Measurements from ENCODE around the gene CCDC142. TPM values are rescaled to one million over a fixed set of nuclear protein-coding genes. Genes with fewer than 3 reads are reported as not detected.

CCDC142 gene
- total RNA-seq, 4 donors from 2014 or later, result 10.9 to 42.8 (median 35.7) TPM

GRCh38 chr2:74439373-74439772 lies 43.4 kb downstream of the CCDC142 start:
- peaks cover 0 to 9% of the 10 kb centered on the region in 2 donors for H3K4me1 ChIP-seq
- no peak for TF ChIP-seq CTCF (IDR thresholded peaks at IDR 0.05)
- no peak for TF ChIP-seq POLR2A (IDR thresholded peaks at IDR 0.05)
- no peaks in the 10 kb centered on the region for H3K36me3 ChIP-seq
- peak overlapping the region; percentile 39 to 45 for H3K4me3 ChIP-seq
- intact Hi-C loops (cut with DNase I; ENCODE audit: low total_unique reads), result no loop called here
- H3K9me3 ChIP-seq, result no peaks in the 10 kb centered on the region
- H3K27me3 ChIP-seq, result peaks cover 0 to 5% of the 10 kb centered on the region in 2 donors
- peak overlapping the region; percentile 73 to 82 for H3K27ac ChIP-seq
- DNase-seq, result no peak

GRCh38 chr2:74438248-74438647 lies 44.5 kb downstream of the CCDC142 start:
- Histone ChIP-seq H3K9me3 (no peaks in the 10 kb centered on the region), H3K27me3 (peaks cover 0 to 5% of the 10 kb centered on the region in 2 donors), H3K36me3 (no peaks in the 10 kb centered on the region), H3K27ac (no peak overlapping the region), H3K4me3 (no peak overlapping the region), H3K4me1 (peaks cover 0 to 9% of the 10 kb centered on the region in 2 donors)
- intact Hi-C loops (cut with DNase I; ENCODE audit: low total_unique reads), result no loop called here
- DNase-seq, result no peak
- TF ChIP-seq POLR2A (IDR thresholded peaks at IDR 0.05) (no peak), CTCF (IDR thresholded peaks at IDR 0.05) (no peak)

GRCh38 chr2:74436848-74437695 lies 45.7 kb downstream of the CCDC142 start:
- no peaks in the 10 kb centered on the region for H3K9me3 ChIP-seq
- H3K27me3 ChIP-seq, result peaks cover 0 to 5% of the 10 kb centered on the region in 2 donors
- H3K4me3 ChIP-seq, result no peak overlapping the region
- TF ChIP-seq CTCF (IDR thresholded peaks at IDR 0.05) (no peak), POLR2A (IDR thresholded peaks at IDR 0.05) (no peak)
- no peaks in the 10 kb centered on the region for H3K36me3 ChIP-seq
- intact Hi-C loops (cut with DNase I; ENCODE audit: low total_unique reads), result no loop called here
- DNase-seq, result no peak
- H3K4me1 ChIP-seq, result peaks cover 0 to 9% of the 10 kb centered on the region in 2 donors
- H3K27ac ChIP-seq, result no peak overlapping the region

GRCh38 chr2:74436111-74436805 lies 46.5 kb downstream of the CCDC142 start:
- no peak for DNase-seq
- Histone ChIP-seq H3K27me3 (no peaks in the 10 kb centered on the region), H3K4me3 (no peak overlapping the region), H3K9me3 (no peaks in the 10 kb centered on the region), H3K27ac (no peak overlapping the region), H3K36me3 (no peaks in the 10 kb centered on the region), H3K4me1 (peaks cover 0 to 9% of the 10 kb centered on the region in 2 donors)
- TF ChIP-seq CTCF (IDR thresholded peaks at IDR 0.05), result no peak
- no peak for TF ChIP-seq POLR2A (IDR thresholded peaks at IDR 0.05)
- intact Hi-C loops (cut with DNase I; ENCODE audit: low total_unique reads), result no loop called here

- intact Hi-C loops (cut with DNase I; ENCODE audit: low total_unique reads), result no loop called here
- no peak overlapping the region for H3K27ac ChIP-seq
- no peaks in the 10 kb centered on the region for H3K4me1 ChIP-seq
- H3K36me3 ChIP-seq, result no peaks in the 10 kb centered on the region
- TF ChIP-seq POLR2A (IDR thresholded peaks at IDR 0.05), result no peak
- TF ChIP-seq CTCF (IDR thresholded peaks at IDR 0.05), result no peak
- no peaks in the 10 kb centered on the region for H3K9me3 ChIP-seq
- DNase-seq, result no peak
- no peaks in the 10 kb centered on the region for H3K27me3 ChIP-seq
- H3K4me3 ChIP-seq, result no peak overlapping the region
These were observed 52.3 kb downstream of the CCDC142 start for GRCh38 chr2:74430502-74430901.

Measured in uterus (tissue), 4 donors.